ENCODE measurements around the gene RHOBTB1. TPM values are rescaled to one million over a fixed set of nuclear protein-coding genes. Genes with fewer than 3 reads are reported as not detected.

RHOBTB1 gene
- total RNA-seq, 2 experiments from 2014 or later, result 0.09 to 0.74 TPM

- Mint-ChIP-seq H3K36me3 (ENCODE audit: low read depth) (no peaks in the 10 kb centered on the region), H3K27me3 (peaks cover 15% of the 10 kb centered on the region), H3K4me3 (no peak overlapping the region), H3K9me3 (no peaks in the 10 kb centered on the region), H3K27ac (no peak overlapping the region), H3K4me1 (ENCODE audit: low read depth) (no peaks in the 10 kb centered on the region)
- no peak for ATAC-seq
- ChIA-PET CTCF (no interaction called here), POLR2A (no interaction called here)
- DNase-seq, result no peak
- TF ChIP-seq, protein P1, sequence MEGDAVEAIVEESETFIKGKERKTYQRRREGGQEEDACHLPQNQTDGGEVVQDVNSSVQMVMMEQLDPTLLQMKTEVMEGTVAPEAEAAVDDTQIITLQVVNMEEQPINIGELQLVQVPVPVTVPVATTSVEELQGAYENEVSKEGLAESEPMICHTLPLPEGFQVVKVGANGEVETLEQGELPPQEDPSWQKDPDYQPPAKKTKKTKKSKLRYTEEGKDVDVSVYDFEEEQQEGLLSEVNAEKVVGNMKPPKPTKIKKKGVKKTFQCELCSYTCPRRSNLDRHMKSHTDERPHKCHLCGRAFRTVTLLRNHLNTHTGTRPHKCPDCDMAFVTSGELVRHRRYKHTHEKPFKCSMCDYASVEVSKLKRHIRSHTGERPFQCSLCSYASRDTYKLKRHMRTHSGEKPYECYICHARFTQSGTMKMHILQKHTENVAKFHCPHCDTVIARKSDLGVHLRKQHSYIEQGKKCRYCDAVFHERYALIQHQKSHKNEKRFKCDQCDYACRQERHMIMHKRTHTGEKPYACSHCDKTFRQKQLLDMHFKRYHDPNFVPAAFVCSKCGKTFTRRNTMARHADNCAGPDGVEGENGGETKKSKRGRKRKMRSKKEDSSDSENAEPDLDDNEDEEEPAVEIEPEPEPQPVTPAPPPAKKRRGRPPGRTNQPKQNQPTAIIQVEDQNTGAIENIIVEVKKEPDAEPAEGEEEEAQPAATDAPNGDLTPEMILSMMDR (IDR thresholded peaks at IDR 0.05), result no peak
- intact Hi-C loops (cut with micrococcal nuclease), result no loop called here
Measured at GRCh38 chr10:60954035-60954434, 10.1 kb upstream of the RHOBTB1 start.

DNA sequence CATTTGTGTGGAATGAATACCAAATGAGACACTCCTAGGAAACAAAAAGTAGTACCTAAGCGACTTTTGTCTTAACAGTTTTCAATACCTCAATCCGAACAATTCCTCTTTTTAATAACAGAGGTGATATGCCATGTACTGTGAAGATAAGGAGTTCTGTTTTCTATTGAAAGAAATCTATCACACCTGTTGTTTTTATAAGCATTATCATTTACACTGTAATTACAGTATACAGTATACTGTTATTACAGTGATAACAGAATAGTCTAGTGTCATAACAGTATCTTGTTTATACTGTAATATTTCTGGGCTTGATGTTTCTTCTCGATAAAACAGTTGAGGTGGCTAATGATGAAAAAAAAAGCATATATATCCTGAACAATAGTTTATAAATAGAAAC, 9.4 kb upstream of the RHOBTB1 start:
- no peaks in the 10 kb centered on the region for H3K4me1 Mint-ChIP-seq (ENCODE audit: low read depth)

GRCh38 chr10:60952846-60953220, 8.8 kb upstream of the RHOBTB1 start:
- no peaks in the 10 kb centered on the region for H3K4me1 Mint-ChIP-seq (ENCODE audit: low read depth)
- no peak overlapping the region for H3K27ac Mint-ChIP-seq
- TF ChIP-seq, protein P1 (IDR thresholded peaks at IDR 0.05), result no peak
- H3K9me3 Mint-ChIP-seq, result no peaks in the 10 kb centered on the region
- ChIA-PET CTCF (no interaction called here), POLR2A (no interaction called here)
- no peak overlapping the region for H3K4me3 Mint-ChIP-seq
- H3K36me3 Mint-ChIP-seq (ENCODE audit: low read depth), result no peaks in the 10 kb centered on the region
- intact Hi-C loops (cut with micrococcal nuclease), result no loop called here
- H3K27me3 Mint-ChIP-seq, result peaks cover 19% of the 10 kb centered on the region
- ATAC-seq, result no peak
- DNase-seq, result no peak

More for the DNA sequence above, 9.4 kb upstream of the RHOBTB1 start:
- H3K27ac Mint-ChIP-seq, result no peak overlapping the region
- ChIA-PET POLR2A (no interaction called here), CTCF (no interaction called here)
- H3K4me3 Mint-ChIP-seq, result no peak overlapping the region
- no peaks in the 10 kb centered on the region for H3K36me3 Mint-ChIP-seq (ENCODE audit: low read depth)
- intact Hi-C loops (cut with micrococcal nuclease), result no loop called here
- peaks cover 18% of the 10 kb centered on the region for H3K27me3 Mint-ChIP-seq
- ATAC-seq, result no peak
- no peak for DNase-seq
- TF ChIP-seq, protein P1 (IDR thresholded peaks at IDR 0.05), result no peak
- H3K9me3 Mint-ChIP-seq, result no peaks in the 10 kb centered on the region

DNA sequence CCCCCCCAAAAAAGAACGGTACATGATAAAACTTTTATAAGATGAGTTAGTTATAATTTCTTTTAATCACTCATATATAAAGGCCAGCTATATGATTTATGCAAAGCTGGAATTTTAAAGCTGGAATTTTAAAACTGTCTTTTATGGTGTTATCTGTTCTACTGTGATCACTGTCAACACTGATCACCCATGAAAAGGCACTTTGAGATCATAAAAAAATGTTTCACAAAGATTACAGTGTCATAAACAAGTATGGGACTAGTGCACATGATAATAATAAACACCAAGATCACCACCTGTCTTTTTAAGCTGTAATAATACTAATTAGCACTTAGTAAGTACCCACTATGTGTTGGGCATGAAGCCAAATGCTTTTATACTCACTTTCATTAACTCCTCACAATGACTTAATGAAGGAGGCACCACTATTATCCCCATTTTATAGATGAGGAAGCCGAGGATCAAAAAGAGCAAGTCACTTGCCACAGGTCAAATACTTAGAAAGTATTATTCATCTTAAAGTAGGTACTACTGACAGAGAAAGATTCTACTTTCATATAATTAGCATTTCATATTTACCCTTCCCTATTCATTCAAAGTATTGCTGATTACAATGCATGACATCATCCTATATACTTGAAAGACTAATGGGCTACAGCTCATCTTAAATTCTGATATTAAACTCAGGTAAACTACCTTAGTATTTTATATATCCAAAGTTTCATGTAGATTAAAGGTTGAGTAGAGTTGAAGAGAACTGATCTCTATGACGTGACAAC, 8.3 kb upstream of the RHOBTB1 start:
- intact Hi-C loops (cut with micrococcal nuclease), result no loop called here
- TF ChIP-seq, protein P1 (IDR thresholded peaks at IDR 0.05), result no peak
- ATAC-seq (no peak), DNase-seq (no peak)
- Mint-ChIP-seq H3K27ac (no peak overlapping the region), H3K9me3 (no peaks in the 10 kb centered on the region), H3K36me3 (ENCODE audit: low read depth) (no peaks in the 10 kb centered on the region), H3K27me3 (peaks cover 19% of the 10 kb centered on the region), H3K4me1 (ENCODE audit: low read depth) (no peaks in the 10 kb centered on the region), H3K4me3 (no peak overlapping the region)
- ChIA-PET POLR2A (no interaction called here), CTCF (no interaction called here)

GRCh38 chr10:60951272-60951724, 7.3 kb upstream of the RHOBTB1 start:
- no peak overlapping the region for H3K27ac Mint-ChIP-seq
- no peak for DNase-seq
- ATAC-seq, result no peak
- H3K9me3 Mint-ChIP-seq, result no peaks in the 10 kb centered on the region
- H3K36me3 Mint-ChIP-seq (ENCODE audit: low read depth), result no peaks in the 10 kb centered on the region
- POLR2A ChIA-PET, result no interaction called here
- H3K27me3 Mint-ChIP-seq, result peaks cover 25% of the 10 kb centered on the region
- TF ChIP-seq, protein P1 (IDR thresholded peaks at IDR 0.05), result no peak
- intact Hi-C loops (cut with micrococcal nuclease), result no loop called here
- no peak overlapping the region for H3K4me3 Mint-ChIP-seq
- H3K4me1 Mint-ChIP-seq (ENCODE audit: low read depth), result no peaks in the 10 kb centered on the region
- CTCF ChIA-PET, result interaction anchor here (0.8 kb wide), 1 partner anchor 15 kb away, joined by 3 read pairs; no protein-coding TSS in a partner anchor
